ENCODE data around the gene SUN1.

SUN1 gene

DNA sequence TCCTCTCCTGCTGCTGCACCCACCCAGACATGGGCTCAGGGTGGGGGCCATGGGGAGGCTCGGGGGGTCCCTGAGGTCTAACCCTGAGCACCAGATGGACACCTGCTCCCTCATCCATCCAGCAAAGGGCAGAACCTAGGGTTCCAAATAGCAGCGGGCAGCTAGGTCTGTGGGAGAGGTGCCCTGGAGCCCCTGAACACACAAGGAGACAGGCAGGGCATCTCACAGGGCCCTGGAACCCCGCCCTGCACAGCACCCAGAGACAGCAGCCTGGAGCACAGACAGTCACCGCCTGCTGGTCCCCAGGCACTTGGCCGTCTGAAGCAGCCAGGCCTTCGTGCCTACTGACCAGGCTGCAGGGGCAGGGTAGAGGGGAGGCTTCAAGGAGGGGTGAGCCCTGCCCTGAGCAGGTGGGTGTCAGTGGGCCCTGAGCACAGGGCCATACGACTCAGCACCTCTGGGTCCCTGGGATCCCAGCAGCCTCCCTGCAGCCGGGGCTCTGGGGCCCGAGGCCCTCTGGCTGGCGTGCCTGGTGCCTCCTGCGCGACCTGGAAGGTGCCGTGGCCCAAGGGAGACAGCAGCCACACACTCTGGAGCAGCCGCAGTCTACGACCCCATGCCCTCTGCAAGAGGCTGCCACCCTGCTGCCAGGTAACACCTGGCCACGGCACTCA, 82.4 kb downstream of the SUN1 start:
- ATAC-seq, result no peak
- TF ChIP-seq, protein P1, sequence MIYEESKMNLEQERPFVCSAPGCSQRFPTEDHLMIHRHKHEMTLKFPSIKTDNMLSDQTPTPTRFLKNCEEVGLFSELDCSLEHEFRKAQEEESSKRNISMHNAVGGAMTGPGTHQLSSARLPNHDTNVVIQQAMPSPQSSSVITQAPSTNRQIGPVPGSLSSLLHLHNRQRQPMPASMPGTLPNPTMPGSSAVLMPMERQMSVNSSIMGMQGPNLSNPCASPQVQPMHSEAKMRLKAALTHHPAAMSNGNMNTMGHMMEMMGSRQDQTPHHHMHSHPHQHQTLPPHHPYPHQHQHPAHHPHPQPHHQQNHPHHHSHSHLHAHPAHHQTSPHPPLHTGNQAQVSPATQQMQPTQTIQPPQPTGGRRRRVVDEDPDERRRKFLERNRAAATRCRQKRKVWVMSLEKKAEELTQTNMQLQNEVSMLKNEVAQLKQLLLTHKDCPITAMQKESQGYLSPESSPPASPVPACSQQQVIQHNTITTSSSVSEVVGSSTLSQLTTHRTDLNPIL (CRISPR knock-in tag; IDR thresholded peaks at IDR 0.05; ENCODE audit: low read depth), result no peak
- TF ChIP-seq ZFP3 (CRISPR knock-in tag; IDR thresholded peaks at IDR 0.05) (no peak), GLIS3 (CRISPR knock-in tag; IDR thresholded peaks at IDR 0.05) (no peak), ZNF70 (CRISPR knock-in tag; IDR thresholded peaks at IDR 0.05) (no peak), SNAI2 (CRISPR knock-in tag; IDR thresholded peaks at IDR 0.05) (no peak), OSR1 (CRISPR knock-in tag; IDR thresholded peaks at IDR 0.05) (no peak)
- TF ChIP-seq, protein P2, sequence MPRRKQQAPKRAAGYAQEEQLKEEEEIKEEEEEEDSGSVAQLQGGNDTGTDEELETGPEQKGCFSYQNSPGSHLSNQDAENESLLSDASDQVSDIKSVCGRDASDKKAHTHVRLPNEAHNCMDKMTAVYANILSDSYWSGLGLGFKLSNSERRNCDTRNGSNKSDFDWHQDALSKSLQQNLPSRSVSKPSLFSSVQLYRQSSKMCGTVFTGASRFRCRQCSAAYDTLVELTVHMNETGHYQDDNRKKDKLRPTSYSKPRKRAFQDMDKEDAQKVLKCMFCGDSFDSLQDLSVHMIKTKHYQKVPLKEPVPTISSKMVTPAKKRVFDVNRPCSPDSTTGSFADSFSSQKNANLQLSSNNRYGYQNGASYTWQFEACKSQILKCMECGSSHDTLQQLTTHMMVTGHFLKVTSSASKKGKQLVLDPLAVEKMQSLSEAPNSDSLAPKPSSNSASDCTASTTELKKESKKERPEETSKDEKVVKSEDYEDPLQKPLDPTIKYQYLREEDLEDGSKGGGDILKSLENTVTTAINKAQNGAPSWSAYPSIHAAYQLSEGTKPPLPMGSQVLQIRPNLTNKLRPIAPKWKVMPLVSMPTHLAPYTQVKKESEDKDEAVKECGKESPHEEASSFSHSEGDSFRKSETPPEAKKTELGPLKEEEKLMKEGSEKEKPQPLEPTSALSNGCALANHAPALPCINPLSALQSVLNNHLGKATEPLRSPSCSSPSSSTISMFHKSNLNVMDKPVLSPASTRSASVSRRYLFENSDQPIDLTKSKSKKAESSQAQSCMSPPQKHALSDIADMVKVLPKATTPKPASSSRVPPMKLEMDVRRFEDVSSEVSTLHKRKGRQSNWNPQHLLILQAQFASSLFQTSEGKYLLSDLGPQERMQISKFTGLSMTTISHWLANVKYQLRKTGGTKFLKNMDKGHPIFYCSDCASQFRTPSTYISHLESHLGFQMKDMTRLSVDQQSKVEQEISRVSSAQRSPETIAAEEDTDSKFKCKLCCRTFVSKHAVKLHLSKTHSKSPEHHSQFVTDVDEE (CRISPR knock-in tag; IDR thresholded peaks at IDR 0.05), result no peak
- TF ChIP-seq, protein P3, sequence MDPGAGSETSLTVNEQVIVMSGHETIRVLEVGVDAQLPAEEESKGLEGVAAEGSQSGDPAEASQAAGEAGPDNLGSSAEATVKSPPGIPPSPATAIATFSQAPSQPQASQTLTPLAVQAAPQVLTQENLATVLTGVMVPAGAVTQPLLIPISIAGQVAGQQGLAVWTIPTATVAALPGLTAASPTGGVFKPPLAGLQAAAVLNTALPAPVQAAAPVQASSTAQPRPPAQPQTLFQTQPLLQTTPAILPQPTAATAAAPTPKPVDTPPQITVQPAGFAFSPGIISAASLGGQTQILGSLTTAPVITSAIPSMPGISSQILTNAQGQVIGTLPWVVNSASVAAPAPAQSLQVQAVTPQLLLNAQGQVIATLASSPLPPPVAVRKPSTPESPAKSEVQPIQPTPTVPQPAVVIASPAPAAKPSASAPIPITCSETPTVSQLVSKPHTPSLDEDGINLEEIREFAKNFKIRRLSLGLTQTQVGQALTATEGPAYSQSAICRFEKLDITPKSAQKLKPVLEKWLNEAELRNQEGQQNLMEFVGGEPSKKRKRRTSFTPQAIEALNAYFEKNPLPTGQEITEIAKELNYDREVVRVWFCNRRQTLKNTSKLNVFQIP (CRISPR knock-in tag; IDR thresholded peaks at IDR 0.05; ENCODE audit: borderline replicate concordance, low read depth), result no peak
- TF ChIP-seq, protein P4, sequence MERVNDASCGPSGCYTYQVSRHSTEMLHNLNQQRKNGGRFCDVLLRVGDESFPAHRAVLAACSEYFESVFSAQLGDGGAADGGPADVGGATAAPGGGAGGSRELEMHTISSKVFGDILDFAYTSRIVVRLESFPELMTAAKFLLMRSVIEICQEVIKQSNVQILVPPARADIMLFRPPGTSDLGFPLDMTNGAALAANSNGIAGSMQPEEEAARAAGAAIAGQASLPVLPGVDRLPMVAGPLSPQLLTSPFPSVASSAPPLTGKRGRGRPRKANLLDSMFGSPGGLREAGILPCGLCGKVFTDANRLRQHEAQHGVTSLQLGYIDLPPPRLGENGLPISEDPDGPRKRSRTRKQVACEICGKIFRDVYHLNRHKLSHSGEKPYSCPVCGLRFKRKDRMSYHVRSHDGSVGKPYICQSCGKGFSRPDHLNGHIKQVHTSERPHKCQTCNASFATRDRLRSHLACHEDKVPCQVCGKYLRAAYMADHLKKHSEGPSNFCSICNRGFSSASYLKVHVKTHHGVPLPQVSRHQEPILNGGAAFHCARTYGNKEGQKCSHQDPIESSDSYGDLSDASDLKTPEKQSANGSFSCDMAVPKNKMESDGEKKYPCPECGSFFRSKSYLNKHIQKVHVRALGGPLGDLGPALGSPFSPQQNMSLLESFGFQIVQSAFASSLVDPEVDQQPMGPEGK (CRISPR knock-in tag; IDR thresholded peaks at IDR 0.05; ENCODE audit: borderline replicate concordance), result no peak

DNA sequence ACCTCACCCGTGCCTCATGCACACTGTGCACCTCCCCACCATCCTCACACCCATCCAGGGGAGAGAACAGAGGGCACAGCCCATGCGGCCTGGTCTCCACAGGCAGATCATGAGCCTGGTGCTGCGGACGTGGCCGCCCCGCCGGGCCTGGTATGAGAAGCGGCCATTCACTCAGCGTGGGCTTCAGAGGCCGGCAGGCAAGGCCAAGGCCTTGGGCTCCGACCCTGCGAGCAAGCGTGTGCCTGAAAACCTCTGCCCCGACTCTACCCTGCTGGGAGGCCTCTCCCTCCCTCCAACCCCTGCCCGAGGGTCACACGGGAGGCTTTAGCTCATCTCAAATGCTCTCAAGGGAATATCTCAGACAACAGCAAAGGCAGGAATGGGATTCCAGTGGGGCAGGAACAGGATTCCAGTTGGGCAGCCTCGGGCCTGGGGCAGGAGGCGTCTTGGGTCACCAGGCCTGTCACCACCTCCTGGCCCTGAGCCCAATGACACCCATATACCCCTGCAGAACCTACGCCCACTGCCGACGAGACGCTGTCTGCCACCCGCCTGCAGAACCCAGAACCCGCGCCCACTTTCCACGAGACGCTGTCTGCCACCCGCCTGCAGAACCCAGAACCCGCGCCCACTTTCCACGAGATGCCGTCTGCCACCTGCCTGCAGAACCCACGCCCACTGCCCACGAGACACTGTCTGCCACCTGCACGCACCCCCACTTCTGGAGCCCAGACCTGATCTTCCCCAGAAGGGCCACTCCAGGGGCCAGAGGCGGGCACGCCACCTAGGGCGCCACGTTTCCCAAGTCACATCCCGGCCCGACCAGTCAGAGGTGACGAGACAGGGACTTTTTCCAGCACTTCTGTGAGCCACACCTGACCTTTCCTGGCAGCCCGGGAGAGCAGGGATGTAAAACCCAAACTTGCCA, 83.3 kb downstream of the SUN1 start:
- ATAC-seq, result no peak

DNA sequence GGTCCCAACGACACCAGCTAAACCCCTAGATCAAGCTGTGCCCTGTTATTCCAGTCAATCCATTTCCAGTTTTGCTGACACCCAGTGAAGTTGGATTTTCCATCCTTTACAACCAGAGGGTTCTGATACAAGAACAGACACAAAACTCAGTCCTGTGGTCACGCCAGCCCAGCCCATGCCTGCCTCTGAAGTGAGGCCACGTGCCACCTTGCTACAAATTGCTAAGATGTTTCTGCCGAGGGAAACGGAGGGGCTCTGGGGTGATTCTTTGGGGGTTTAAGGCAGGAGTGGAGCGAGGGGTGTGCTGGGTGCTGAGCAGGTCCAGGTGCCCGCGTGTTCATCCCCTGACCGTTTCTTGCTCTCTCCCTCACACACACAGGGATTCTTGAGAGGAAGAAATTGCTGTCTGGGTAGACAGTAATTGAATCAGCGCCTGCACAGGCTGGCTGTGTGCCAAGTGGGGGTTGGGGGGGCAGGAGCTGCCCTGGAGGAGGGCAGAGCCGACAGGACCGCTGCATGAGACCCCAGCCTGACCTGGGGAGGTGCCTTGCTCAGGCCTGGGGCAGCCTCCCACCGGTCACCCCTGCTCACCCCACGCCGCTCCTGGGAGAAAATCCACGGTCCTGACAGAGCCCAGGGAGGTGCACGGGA, 84.1 kb downstream of the SUN1 start:
- peak; percentile 69 for ATAC-seq
- 0 out of 2 replicates have a peak, but pooled peaks have one; percentile 41 for TF ChIP-seq ZFP3 (CRISPR knock-in tag; IDR thresholded peaks at IDR 0.05)
- TF ChIP-seq OSR1 (CRISPR knock-in tag; IDR thresholded peaks at IDR 0.05), result no peak
- TF ChIP-seq, protein P4 (CRISPR knock-in tag; IDR thresholded peaks at IDR 0.05; ENCODE audit: borderline replicate concordance), result peak; percentile 93
- TF ChIP-seq GLIS3 (CRISPR knock-in tag; IDR thresholded peaks at IDR 0.05), result 0 out of 2 replicates have a peak, but pooled peaks have one; percentile 57

More for the DNA sequence above, 83.3 kb downstream of the SUN1 start:
- TF ChIP-seq TCF4 (CRISPR knock-in tag; IDR thresholded peaks at IDR 0.05; ENCODE audit: borderline replicate concordance) (no peak), ISL1 (CRISPR knock-in tag; IDR thresholded peaks at IDR 0.05) (no peak)

DNA sequence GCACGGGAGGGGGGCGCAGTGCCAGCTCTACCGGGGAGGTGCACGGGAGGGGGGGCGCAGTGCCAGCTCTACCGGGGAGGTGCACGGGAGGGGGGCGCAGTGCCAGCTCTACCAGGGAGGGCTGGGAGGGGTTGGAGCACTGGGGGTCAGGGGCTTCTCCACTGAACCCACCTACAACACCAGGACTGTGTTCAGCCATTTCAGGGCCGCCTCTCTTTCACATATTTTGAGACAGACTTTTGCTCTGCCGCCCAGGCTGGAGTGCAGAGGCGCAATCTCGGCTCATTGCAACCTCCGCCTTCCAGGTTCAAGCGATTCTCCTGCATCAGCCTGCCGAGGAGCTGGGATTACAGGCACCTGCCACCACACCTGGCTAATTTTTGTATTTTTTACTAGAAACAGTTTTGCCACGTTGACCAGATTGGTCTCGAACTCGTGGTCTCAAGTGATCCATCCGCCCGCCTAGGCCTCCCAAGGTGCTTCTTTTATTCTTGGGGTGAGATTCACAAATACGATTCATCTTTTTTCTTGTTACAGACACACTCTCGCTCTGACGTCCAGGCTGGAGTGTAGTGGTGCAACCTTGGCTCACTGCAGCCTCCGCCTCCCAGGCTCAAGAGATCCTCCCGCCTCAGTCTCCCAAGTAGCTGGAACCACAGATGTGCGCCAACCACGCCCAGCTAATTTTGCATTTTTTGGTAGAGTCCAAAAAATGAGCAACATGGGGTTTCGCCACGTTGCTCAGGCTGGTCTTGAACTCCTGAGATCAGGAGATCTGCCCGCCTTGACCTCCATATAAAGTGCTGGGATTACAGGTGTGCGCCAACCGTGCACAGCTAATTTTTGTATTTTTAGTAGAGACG, 85.2 kb downstream of the SUN1 start:
- ATAC-seq, result no peak

More for the DNA sequence above, 85.2 kb downstream of the SUN1 start:
- TF ChIP-seq, protein P2 (CRISPR knock-in tag; IDR thresholded peaks at IDR 0.05), result no peak
- TF ChIP-seq ZNF70 (CRISPR knock-in tag; IDR thresholded peaks at IDR 0.05) (no peak), ZFP30 (CRISPR knock-in tag; IDR thresholded peaks at IDR 0.05) (no peak), ARNTL (CRISPR knock-in tag; IDR thresholded peaks at IDR 0.05; ENCODE audit: borderline replicate concordance, low read depth) (no peak)
- TF ChIP-seq, protein P3 (CRISPR knock-in tag; IDR thresholded peaks at IDR 0.05; ENCODE audit: borderline replicate concordance, low read depth), result no peak

Measured in SK-N-SH treated with all-trans-retinoic acid at 6 μM for 48 hours (cell line).